ENCODE data around the gene ASB16.
"Not testable (repeated sequence)": the region's sequence is repeated elsewhere in the genome, so short reads cannot be mapped to it uniquely, and the experiment has no call there.

Gene ASB16

GRCh38 chr17:44149066-44149465 lies 21.4 kb upstream of the ASB16 start:
- not testable (repeated sequence) for DNase-seq

- DNase-seq: no peak
These were observed 20.7 kb upstream of the ASB16 start for GRCh38 chr17:44149750-44150329.

- no peak for DNase-seq
These were observed 17.6 kb upstream of the ASB16 start for GRCh38 chr17:44152875-44153274.

- no peak for DNase-seq
These were observed 15.0 kb upstream of the ASB16 start for GRCh38 chr17:44155488-44155887.

- no peak for DNase-seq
These were observed 10.8 kb upstream of the ASB16 start for GRCh38 chr17:44159519-44160210.

- no peak for DNase-seq
These were observed 6.0 kb upstream of the ASB16 start for GRCh38 chr17:44164476-44164875.

- no peak for DNase-seq
These were observed 3.2 kb upstream of the ASB16 start for GRCh38 chr17:44167181-44167861.

GRCh38 chr17:44170135-44170498 lies 387 bp upstream of the ASB16 start:
- DNase-seq: no peak

GRCh38 chr17:44171931-44172455 lies 1.5 kb downstream of the ASB16 start:
- no peak for DNase-seq

GRCh38 chr17:44174427-44174826 lies 3.9 kb downstream of the ASB16 start:
- DNase-seq: no peak

GRCh38 chr17:44176257-44176656 lies 5.8 kb downstream of the ASB16 start:
- DNase-seq: no peak

GRCh38 chr17:44176671-44177501 lies 6.4 kb downstream of the ASB16 start:
- no peak for DNase-seq

- no peak for DNase-seq
These were observed 7.1 kb downstream of the ASB16 start for GRCh38 chr17:44177640-44178039.

GRCh38 chr17:44178133-44178532 lies 7.6 kb downstream of the ASB16 start:
- DNase-seq: no peak

GRCh38 chr17:44183024-44183423 lies 12.5 kb downstream of the ASB16 start:
- no peak for DNase-seq

GRCh38 chr17:44184212-44184810 lies 13.8 kb downstream of the ASB16 start:
- no peak for DNase-seq

- DNase-seq: peak; percentile 99
These were observed 16.0 kb downstream of the ASB16 start, which contains the start of gene TMUB2 for GRCh38 chr17:44186307-44187130. TSS of gene TMUB2 (plus strand) at chr17:44186972. CDS start at chr17:44187709, 737 bp downstream.

- no peak for DNase-seq
These were observed 16.8 kb downstream of the ASB16 start for GRCh38 chr17:44187131-44187899.

GRCh38 chr17:44188576-44189403 lies 18.3 kb downstream of the ASB16 start:
- DNase-seq: no peak

GRCh38 chr17:44190481-44190880 lies 20.0 kb downstream of the ASB16 start:
- no peak for DNase-seq

Data from T1000 (cell line).